Sigmoid colon (tissue), 4 donors: ENCODE measurements around the gene PERP.
"Not testable (repeated sequence)": the region's sequence is repeated elsewhere in the genome, so short reads cannot be mapped to it uniquely, and the experiment has no call there.

Source experiments
- POLR2A ChIP-seq, 2 donors: fragments of 450-650 bp; IDR thresholded peaks; one replicate each; pipeline ENCODE4 v1.6.1; 2016; ENCODE audit warnings: antibody characterized with exemption in 2 of 2, mild to moderate bottlenecking in 2 of 2, moderate library complexity in 2 of 2
- POLR2AphosphoS5 ChIP-seq, 4 donors: sonication (generic); formaldehyde crosslinking; IDR thresholded peaks; one replicate each; pipeline ENCODE4 v1.6.1; 2017; ENCODE audit warnings: antibody characterized with exemption in 4 of 4

- not testable (repeated sequence) for TF ChIP-seq POLR2A, POLR2AphosphoS5 (IDR thresholded peaks at IDR 0.05)
Measured at GRCh38 chr6:138079556-138079955, 27.7 kb downstream of the PERP start.
